Activated CD4-positive, alpha-beta T cell treated with anti-CD3 and anti-CD28 coated beads for 36 hours (primary cell): ENCODE measurements around the gene SLC5A12. TPM values are rescaled to one million over a fixed set of nuclear protein-coding genes. Genes with fewer than 3 reads are reported as not detected.
A peak's percentile ranks its signal among the peaks of the same experiment; 100 is the strongest.

ENCODE experiments used
- ATAC-seq: fragments of 200-7000 bp; cut with Tn5 transposase; one replicate; pipeline ENCODE4 v1.10.0; 2021; ENCODE audit warnings: mild to moderate bottlenecking, moderate library complexity
- CTCF ChIA-PET: fragments of 350-600 bp; sonication (Branson Sonifier 250); formaldehyde crosslinking; loops from one replicate; lab custom pipeline; 2021; ENCODE audit warnings: antibody characterized with exemption; lab: Charles Lee
- POLR2A ChIA-PET: fragments of 350-600 bp; sonication (Branson Sonifier 250); formaldehyde crosslinking; loops from one replicate; lab custom pipeline; 2021; ENCODE audit warnings: antibody characterized with exemption, inconsistent platforms; lab: Charles Lee
- DNase-seq: peaks from one replicate; pipeline ENCODE4 v3.0.0-alpha.2; 2020
- H3K27ac Mint-ChIP-seq: one replicate; pipeline ENCODE4 v1.8.0; 2021; ENCODE audit warnings: mixed read lengths
- H3K27me3 Mint-ChIP-seq: one replicate; pipeline ENCODE4 v1.8.0; 2021; ENCODE audit warnings: mixed read lengths
- H3K36me3 Mint-ChIP-seq: one replicate; pipeline ENCODE4 v1.8.0; 2021; ENCODE audit warnings: low read depth, mixed read lengths
- H3K4me1 Mint-ChIP-seq: one replicate; pipeline ENCODE4 v1.8.0; 2021; ENCODE audit warnings: mixed read lengths
- H3K4me3 Mint-ChIP-seq: one replicate; pipeline ENCODE4 v1.8.0; 2021; ENCODE audit warnings: mild to moderate bottlenecking, moderate library complexity, mixed read lengths
- H3K9me3 Mint-ChIP-seq: one replicate; pipeline ENCODE4 v1.8.0; 2021; ENCODE audit warnings: low read depth, mixed read lengths
- intact Hi-C, 2 experiments: fragments of 100-400 bp; cut with DNase I in 1 of 2; cut with micrococcal nuclease in 1 of 2; formaldehyde crosslinking; loops; one replicate each; pipeline versions ENCODE4 v1.14.2 to v1.15.1; 2022 to 2024; cut with DNase I, micrococcal nuclease
- total RNA-seq, 2 experiments: library from RNA; stranded (reverse); gene quantifications; one replicate each; pipeline ENCODE4 v1.2.3, GENCODE V29; 2021

Gene SLC5A12
- total RNA-seq, 2 experiments from 2014 or later, result not detected

DNA sequence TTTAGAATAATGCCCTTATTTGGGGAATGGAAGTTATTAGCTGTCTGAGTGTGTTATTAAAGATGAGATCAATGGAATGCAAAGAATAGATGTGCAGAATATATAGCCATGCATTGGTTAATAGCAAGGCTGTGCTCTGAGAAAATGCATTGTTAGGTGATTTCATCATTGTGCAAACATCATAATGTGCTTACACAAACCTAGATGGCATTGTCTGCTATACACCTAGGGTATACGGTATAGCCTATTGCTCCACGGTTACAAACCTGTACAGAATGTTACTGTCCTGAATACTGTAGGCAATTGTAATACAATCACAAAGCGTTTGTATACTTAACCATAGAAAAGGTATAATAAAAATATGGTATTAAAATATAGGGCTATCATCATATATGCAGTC, 25.5 kb downstream of the SLC5A12 start:
- Mint-ChIP-seq H3K27me3 (no peaks in the 10 kb centered on the region), H3K4me3 (no peak overlapping the region), H3K4me1 (no peaks in the 10 kb centered on the region), H3K9me3 (no peaks in the 10 kb centered on the region), H3K36me3 (no peaks in the 10 kb centered on the region), H3K27ac (no peak overlapping the region)
- ATAC-seq, result no peak
- intact Hi-C loops, result no loop called here
- no peak for DNase-seq
- POLR2A ChIA-PET, result no interaction called here
- CTCF ChIA-PET, result no interaction called here

DNA sequence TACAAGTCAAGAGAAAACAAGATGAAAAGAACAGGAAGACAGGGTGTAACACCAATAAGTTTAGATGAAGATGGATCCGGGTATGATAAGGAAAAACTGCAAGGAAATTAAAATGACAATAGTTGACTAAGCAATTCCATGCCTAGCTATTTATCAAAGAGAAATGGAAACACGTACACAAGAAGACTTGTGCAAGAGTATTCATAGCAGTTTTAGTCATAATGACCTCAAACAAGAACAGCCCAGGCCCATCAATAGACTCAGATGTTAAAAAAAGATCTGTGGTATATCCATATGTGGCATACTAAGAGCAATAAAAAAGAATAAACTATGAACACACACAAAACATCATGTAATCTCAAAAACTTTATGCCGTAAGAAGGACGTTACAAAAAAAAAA, 33.2 kb downstream of the SLC5A12 start:
- DNase-seq, result no peak
- CTCF ChIA-PET, result no interaction called here
- no peaks in the 10 kb centered on the region for H3K36me3 Mint-ChIP-seq

GRCh38 chr11:26687351-26687750, 34.5 kb downstream of the SLC5A12 start:
- intact Hi-C loops, result no loop called here

More for the DNA sequence above, 33.2 kb downstream of the SLC5A12 start:
- ATAC-seq, result no peak
- H3K4me3 Mint-ChIP-seq, result no peak overlapping the region
- POLR2A ChIA-PET, result no interaction called here
- H3K4me1 Mint-ChIP-seq, result no peaks in the 10 kb centered on the region
- H3K27me3 Mint-ChIP-seq, result no peaks in the 10 kb centered on the region
- H3K9me3 Mint-ChIP-seq, result peaks cover 2% of the 10 kb centered on the region
- intact Hi-C loops, result no loop called here
- H3K27ac Mint-ChIP-seq, result no peak overlapping the region

GRCh38 chr11:26677566-26677965, 44.3 kb downstream of the SLC5A12 start:
- no peak overlapping the region for H3K27ac Mint-ChIP-seq
- ATAC-seq, result no peak
- DNase-seq, result no peak
- intact Hi-C loops, result no loop called here
- no peaks in the 10 kb centered on the region for H3K9me3 Mint-ChIP-seq
- POLR2A ChIA-PET, result no interaction called here
- CTCF ChIA-PET, result no interaction called here
- no peaks in the 10 kb centered on the region for H3K27me3 Mint-ChIP-seq
- H3K36me3 Mint-ChIP-seq, result no peaks in the 10 kb centered on the region
- H3K4me3 Mint-ChIP-seq, result no peak overlapping the region
- no peaks in the 10 kb centered on the region for H3K4me1 Mint-ChIP-seq

More at GRCh38 chr11:26687351-26687750, 34.5 kb downstream of the SLC5A12 start:
- H3K9me3 Mint-ChIP-seq, result peaks cover 2% of the 10 kb centered on the region
- ATAC-seq, result no peak
- no peak overlapping the region for H3K4me3 Mint-ChIP-seq
- no peak for DNase-seq
- ChIA-PET CTCF (no interaction called here), POLR2A (no interaction called here)
- no peaks in the 10 kb centered on the region for H3K4me1 Mint-ChIP-seq
- no peaks in the 10 kb centered on the region for H3K36me3 Mint-ChIP-seq
- H3K27ac Mint-ChIP-seq, result no peak overlapping the region
- H3K27me3 Mint-ChIP-seq, result no peaks in the 10 kb centered on the region

GRCh38 chr11:26676641-26677040, 45.2 kb downstream of the SLC5A12 start:
- Mint-ChIP-seq H3K9me3 (no peaks in the 10 kb centered on the region), H3K27ac (no peak overlapping the region)
- POLR2A ChIA-PET, result no interaction called here

DNA sequence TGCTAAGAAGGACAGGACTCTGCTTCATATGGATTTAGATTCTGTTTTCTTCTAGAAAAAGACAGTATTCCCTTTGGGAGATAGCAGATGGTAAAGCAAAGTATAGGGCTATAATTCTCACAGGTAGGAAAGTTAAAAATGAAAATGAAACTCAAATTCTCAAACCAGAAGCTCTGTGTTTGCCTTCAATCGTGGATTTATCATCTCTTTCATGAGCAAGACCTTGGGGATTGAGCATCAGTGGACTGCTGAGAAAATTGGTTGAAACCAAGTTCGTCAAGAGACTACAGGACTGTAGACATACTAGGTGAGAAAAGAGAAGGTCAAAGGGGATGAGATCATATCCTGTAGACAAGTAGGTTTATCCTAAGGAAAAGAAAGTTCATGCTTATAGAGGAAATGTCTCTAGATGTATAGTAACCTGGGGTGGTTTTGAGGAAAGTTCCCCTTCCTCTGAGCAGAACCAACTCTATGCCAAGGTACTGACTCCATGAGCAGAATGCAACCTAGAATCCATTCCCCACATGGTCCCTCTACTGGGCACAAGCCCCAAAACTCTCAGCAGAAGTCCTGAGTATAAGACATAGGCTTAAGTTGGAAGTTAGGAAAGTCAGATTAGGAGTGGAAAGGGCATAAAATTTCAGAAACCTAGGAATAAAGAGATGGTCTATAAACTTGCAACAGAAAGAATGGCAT, 46.5 kb downstream of the SLC5A12 start:
- intact Hi-C loops, result no loop called here
- ChIA-PET CTCF (interaction anchor here (0.6 kb wide), 1 partner anchor 823 kb away, joined by 3 read pairs; no protein-coding TSS in a partner anchor), POLR2A (interaction anchor here (0.6 kb wide), 1 partner anchor 32 kb away, joined by 3 read pairs; no protein-coding TSS in a partner anchor)
- Mint-ChIP-seq H3K9me3 (no peaks in the 10 kb centered on the region), H3K27ac (no peak overlapping the region), H3K27me3 (no peaks in the 10 kb centered on the region), H3K4me1 (no peaks in the 10 kb centered on the region), H3K4me3 (no peak overlapping the region), H3K36me3 (no peaks in the 10 kb centered on the region)
- ATAC-seq (no peak), DNase-seq (no peak)

More at GRCh38 chr11:26676641-26677040, 45.2 kb downstream of the SLC5A12 start:
- DNase-seq (no peak), ATAC-seq (no peak)
- CTCF ChIA-PET, result interaction anchor here (0.7 kb wide), 1 partner anchor 378 kb away, joined by 3 read pairs; no protein-coding TSS in a partner anchor
- H3K27me3 Mint-ChIP-seq, result no peaks in the 10 kb centered on the region
- H3K4me3 Mint-ChIP-seq, result no peak overlapping the region
- intact Hi-C loops, result no loop called here
- H3K36me3 Mint-ChIP-seq, result no peaks in the 10 kb centered on the region
- no peaks in the 10 kb centered on the region for H3K4me1 Mint-ChIP-seq

DNA sequence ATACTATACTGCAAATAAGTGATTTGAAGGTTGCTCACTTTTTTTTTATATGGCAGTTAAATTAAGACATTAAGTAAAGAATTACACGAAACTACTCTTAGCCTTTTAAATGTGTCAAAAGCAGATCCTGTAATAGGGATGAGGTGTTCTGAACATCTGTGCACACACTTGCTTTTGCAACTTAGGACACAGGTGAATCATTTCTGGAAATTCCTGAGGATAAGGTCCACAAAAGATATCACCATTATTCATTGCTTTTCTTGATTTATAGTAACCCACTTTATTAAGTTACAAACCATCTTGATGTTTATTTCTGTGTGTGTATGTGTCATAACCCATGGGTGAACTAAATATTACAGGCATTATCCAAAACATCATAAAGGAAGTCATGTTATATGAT, 55.9 kb downstream of the SLC5A12 start:
- H3K27me3 Mint-ChIP-seq, result no peaks in the 10 kb centered on the region
- no peak for ATAC-seq
- intact Hi-C loops, result no loop called here
- no peaks in the 10 kb centered on the region for H3K36me3 Mint-ChIP-seq
- POLR2A ChIA-PET, result no interaction called here
- CTCF ChIA-PET, result no interaction called here
- H3K27ac Mint-ChIP-seq, result no peak overlapping the region
- H3K4me3 Mint-ChIP-seq, result no peak overlapping the region
- no peak for DNase-seq
- no peaks in the 10 kb centered on the region for H3K4me1 Mint-ChIP-seq
- H3K9me3 Mint-ChIP-seq, result peaks cover 2% of the 10 kb centered on the region

DNA sequence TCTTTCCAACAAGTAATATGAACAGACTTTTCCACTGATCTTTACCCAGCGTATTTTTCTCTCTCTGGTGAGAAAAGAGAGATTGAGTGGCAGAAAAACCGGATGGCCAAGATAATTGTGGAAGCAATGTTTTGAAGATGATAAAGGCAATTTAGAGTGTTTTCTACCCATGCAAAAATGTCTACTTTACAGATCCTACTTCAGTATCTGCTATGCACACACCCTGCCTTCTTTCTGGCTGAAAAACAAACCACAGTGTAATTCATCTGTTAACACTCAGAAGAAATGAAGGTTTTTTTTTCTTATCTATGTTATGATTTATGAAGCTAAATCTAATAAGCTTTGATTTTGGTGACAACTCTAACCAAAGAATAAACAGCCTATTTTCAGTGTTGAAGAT, 56.8 kb downstream of the SLC5A12 start:
- Mint-ChIP-seq H3K9me3 (peaks cover 2% of the 10 kb centered on the region), H3K4me1 (no peaks in the 10 kb centered on the region), H3K27ac (no peak overlapping the region), H3K36me3 (no peaks in the 10 kb centered on the region), H3K27me3 (no peaks in the 10 kb centered on the region), H3K4me3 (no peak overlapping the region)
- CTCF ChIA-PET, result interaction anchor here (0.6 kb wide), 1 partner anchor 392 kb away, joined by 7 read pairs; no protein-coding TSS in a partner anchor
- intact Hi-C loops, result no loop called here
- DNase-seq, result no peak
- no peak for ATAC-seq
- POLR2A ChIA-PET, result no interaction called here

GRCh38 chr11:26662916-26663315, 58.9 kb downstream of the SLC5A12 start:
- DNase-seq, result no peak

GRCh38 chr11:26655287-26655686, 66.6 kb downstream of the SLC5A12 start:
- no peak overlapping the region for H3K4me3 Mint-ChIP-seq
- H3K9me3 Mint-ChIP-seq, result no peaks in the 10 kb centered on the region

More at GRCh38 chr11:26662916-26663315, 58.9 kb downstream of the SLC5A12 start:
- Mint-ChIP-seq H3K4me3 (no peak overlapping the region), H3K36me3 (no peaks in the 10 kb centered on the region), H3K27me3 (no peaks in the 10 kb centered on the region), H3K9me3 (peaks cover 2% of the 10 kb centered on the region), H3K27ac (no peak overlapping the region), H3K4me1 (no peaks in the 10 kb centered on the region)
- intact Hi-C loops, result no loop called here
- POLR2A ChIA-PET, result no interaction called here
- CTCF ChIA-PET, result no interaction called here
- no peak for ATAC-seq

DNA sequence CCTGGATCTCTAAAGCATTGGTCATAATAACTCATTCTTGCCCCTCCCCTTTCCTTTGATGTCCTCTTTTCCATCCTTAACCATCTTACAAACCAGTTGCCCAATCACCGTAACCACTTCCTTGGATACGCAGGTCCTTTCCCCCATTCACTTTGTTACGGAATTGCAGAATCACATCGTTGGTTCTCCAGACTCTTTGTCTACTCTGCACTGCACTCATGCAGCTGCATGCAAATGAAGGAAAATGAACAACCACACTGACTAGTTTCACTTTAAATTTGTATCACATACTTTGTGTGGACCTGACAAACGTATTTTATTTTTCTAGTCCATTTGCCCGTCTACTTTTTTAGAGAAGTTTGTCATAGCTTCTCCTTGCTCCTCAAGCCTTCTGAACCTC, 69.9 kb downstream of the SLC5A12 start:
- ATAC-seq, result no peak
- POLR2A ChIA-PET, result no interaction called here
- intact Hi-C loops, result loop anchor here in 1 of 2 experiments (2.0 kb wide), 1 partner anchor 367 kb away; no protein-coding TSS in a partner anchor
- peaks cover 3% of the 10 kb centered on the region for H3K27me3 Mint-ChIP-seq
- H3K36me3 Mint-ChIP-seq, result no peaks in the 10 kb centered on the region
- DNase-seq, result no peak
- H3K9me3 Mint-ChIP-seq, result peaks cover 4% of the 10 kb centered on the region
- CTCF ChIA-PET, result no interaction called here
- H3K27ac Mint-ChIP-seq, result no peak overlapping the region
- H3K4me3 Mint-ChIP-seq, result no peak overlapping the region
- H3K4me1 Mint-ChIP-seq, result no peaks in the 10 kb centered on the region

More at GRCh38 chr11:26655287-26655686, 66.6 kb downstream of the SLC5A12 start:
- intact Hi-C loops, result no loop called here
- Mint-ChIP-seq H3K36me3 (no peaks in the 10 kb centered on the region), H3K4me1 (no peaks in the 10 kb centered on the region), H3K27me3 (no peaks in the 10 kb centered on the region), H3K27ac (no peak overlapping the region)
- CTCF ChIA-PET, result no interaction called here
- DNase-seq, result no peak
- no peak for ATAC-seq
- POLR2A ChIA-PET, result no interaction called here

- Mint-ChIP-seq H3K9me3 (peaks cover 4% of the 10 kb centered on the region), H3K27ac (no peak overlapping the region), H3K27me3 (peaks cover 3% of the 10 kb centered on the region), H3K4me3 (no peak overlapping the region), H3K36me3 (no peaks in the 10 kb centered on the region), H3K4me1 (no peaks in the 10 kb centered on the region)
- POLR2A ChIA-PET, result no interaction called here
- intact Hi-C loops, result loop anchor here (1.0 to 5.0 kb wide), 3 partner anchors 353 to 365 kb away; no protein-coding TSS in a partner anchor
- DNase-seq, result peak; percentile 54
- CTCF ChIA-PET, result interaction anchor here (0.6 to 0.8 kb wide), 2 partner anchors 12 to 737 kb away, joined by 3 read pairs; no protein-coding TSS in a partner anchor
- no peak for ATAC-seq
Observed at GRCh38 chr11:26649884-26650283, 72.0 kb downstream of the SLC5A12 start.
